A673 (cell line): ENCODE measurements around the gene CDC42SE2. TPM values are rescaled to one million over a fixed set of nuclear protein-coding genes. Genes with fewer than 3 reads are reported as not detected.
"Not testable (repeated sequence)": the region's sequence is repeated elsewhere in the genome, so short reads cannot be mapped to it uniquely, and the experiment has no call there.

Source experiments
- BruUV-seq: library from RNA; stranded (reverse); fragments of 400-500 nt; replicated peaks from 2 replicates; lab custom pipeline; 2021; lab: Mats Ljungman, UMichigan
- CTCF ChIA-PET: fragments of 300-600 bp; sonication (Branson Sonifier 250); formaldehyde crosslinking; loops from one replicate; lab custom pipeline; 2022; ENCODE audit warnings: antibody characterized with exemption; lab: Charles Lee
- POLR2A ChIA-PET: fragments of 300-600 bp; sonication (Branson Sonifier 250); formaldehyde crosslinking; loops from one replicate; lab custom pipeline; 2022; ENCODE audit warnings: antibody characterized with exemption; ENCODE audit not compliant: low non-redundant PET; lab: Charles Lee
- DNase-seq: peaks from one replicate; pipeline ENCODE4 v3.0.0-alpha.2; 2015; ENCODE audit warnings: low spot score
- H3K27ac ChIP-seq: fragments of 200-600 bp; sonication (generic); 2 replicates; pipeline ENCODE4 v1.5.1; 2016; ENCODE audit warnings: mixed run types, low read depth, mild to moderate bottlenecking, mixed read lengths, antibody characterized with exemption, low read length; ENCODE audit not compliant: poor library complexity, severe bottlenecking
- H3K27me3 ChIP-seq: fragments of 200-600 bp; sonication (generic); replicated peaks from 2 replicates; pipeline ENCODE4 v1.6.1; 2017; ENCODE audit warnings: mixed run types, low read depth, mild to moderate bottlenecking, mixed read lengths, antibody characterized with exemption, low read length; ENCODE audit not compliant: insufficient read depth, poor library complexity
- H3K36me3 ChIP-seq: fragments of 200-600 bp; sonication (generic); 2 replicates; pipeline ENCODE4 v1.6.1; 2016; ENCODE audit warnings: mixed run types, mild to moderate bottlenecking, mixed read lengths, antibody characterized with exemption, low read length; ENCODE audit not compliant: insufficient read depth, poor library complexity, severe bottlenecking
- H3K4me1 ChIP-seq: fragments of 200-600 bp; sonication (generic); 2 replicates; pipeline ENCODE4 v1.6.1; 2017; ENCODE audit warnings: mixed run types, mild to moderate bottlenecking, mixed read lengths, antibody characterized with exemption, low read length; ENCODE audit not compliant: insufficient read depth, poor library complexity, severe bottlenecking
- H3K4me3 ChIP-seq: fragments of 200-600 bp; sonication (generic); 2 replicates; pipeline ENCODE4 v1.5.1; 2016; ENCODE audit warnings: low read depth, mixed run types, mild to moderate bottlenecking, mixed read lengths, low read length; ENCODE audit not compliant: poor library complexity, severe bottlenecking
- H3K9me3 ChIP-seq: fragments of 200-600 bp; sonication (generic); 2 replicates; pipeline ENCODE4 v1.6.1; 2016; ENCODE audit warnings: mixed run types, low read depth, mild to moderate bottlenecking, mixed read lengths, antibody characterized with exemption, low read length; ENCODE audit not compliant: poor library complexity, severe bottlenecking
- EZH2 ChIP-seq: fragments of 200-600 bp; sonication (generic); IDR thresholded peaks from 2 replicates; pipeline ENCODE4 v1.6.1; 2017; ENCODE audit warnings: borderline replicate concordance, low read depth, mild to moderate bottlenecking, mixed read lengths, antibody characterized with exemption, low read length; ENCODE audit not compliant: poor library complexity, severe bottlenecking
- intact Hi-C: fragments of 100-400 bp; cut with micrococcal nuclease; formaldehyde crosslinking; loops from one replicate; pipeline ENCODE4 v1.10.0; 2022; ENCODE audit not compliant: unreplicated experiment
- total RNA-seq: library from RNA; stranded (reverse); gene quantifications from 2 replicates; pipeline ENCODE4 v1.2.3, GENCODE V29; 2021
- TF ChIP-seq, protein P1 (sequence below): fragments of 300-800, 200-600 bp; sonication (generic); conservative IDR thresholded peaks from 2 replicates; pipeline ENCODE4 v1.5.1; 2017; ENCODE audit warnings: low read depth, mild to moderate bottlenecking, antibody characterized with exemption, low read length, moderate library complexity, mixed read lengths

Gene CDC42SE2
- total RNA-seq, 1 experiment from 2014 or later: 25.5 TPM

DNA sequence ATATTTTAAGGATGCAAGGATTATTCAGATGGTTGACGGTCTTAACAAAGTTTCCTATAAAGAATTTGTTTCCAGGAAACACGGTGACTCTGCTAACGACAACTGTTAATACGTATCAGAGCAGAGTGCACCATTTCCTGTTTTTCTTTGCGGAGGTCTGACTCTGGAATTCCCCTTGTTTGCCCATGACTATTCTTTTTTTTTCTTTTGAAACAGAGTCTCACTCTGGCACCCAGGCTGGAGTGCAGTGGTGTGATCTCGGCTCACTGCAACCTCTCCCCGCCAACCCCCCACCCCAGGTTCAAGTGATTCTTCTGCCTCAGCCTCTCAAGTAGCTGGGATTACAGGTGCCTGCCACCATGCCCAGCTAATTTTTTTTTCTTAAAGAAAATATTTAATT, 115.9 kb downstream of the CDC42SE2 start:
- no peak overlapping the region for H3K4me3 ChIP-seq
- no peaks in the 10 kb centered on the region for H3K9me3 ChIP-seq
- ChIA-PET CTCF (no interaction called here), POLR2A (no interaction called here)
- DNase-seq: peak; percentile 58
- intact Hi-C loops: no loop called here
- no peaks in the 10 kb centered on the region for H3K27me3 ChIP-seq
- peaks cover 44% of the 10 kb centered on the region for H3K4me1 ChIP-seq
- peak overlapping the region; percentile 55 for H3K27ac ChIP-seq
- BruUV-seq: no TSS peak
- no peaks in the 10 kb centered on the region for H3K36me3 ChIP-seq
- TF ChIP-seq, protein P1, sequence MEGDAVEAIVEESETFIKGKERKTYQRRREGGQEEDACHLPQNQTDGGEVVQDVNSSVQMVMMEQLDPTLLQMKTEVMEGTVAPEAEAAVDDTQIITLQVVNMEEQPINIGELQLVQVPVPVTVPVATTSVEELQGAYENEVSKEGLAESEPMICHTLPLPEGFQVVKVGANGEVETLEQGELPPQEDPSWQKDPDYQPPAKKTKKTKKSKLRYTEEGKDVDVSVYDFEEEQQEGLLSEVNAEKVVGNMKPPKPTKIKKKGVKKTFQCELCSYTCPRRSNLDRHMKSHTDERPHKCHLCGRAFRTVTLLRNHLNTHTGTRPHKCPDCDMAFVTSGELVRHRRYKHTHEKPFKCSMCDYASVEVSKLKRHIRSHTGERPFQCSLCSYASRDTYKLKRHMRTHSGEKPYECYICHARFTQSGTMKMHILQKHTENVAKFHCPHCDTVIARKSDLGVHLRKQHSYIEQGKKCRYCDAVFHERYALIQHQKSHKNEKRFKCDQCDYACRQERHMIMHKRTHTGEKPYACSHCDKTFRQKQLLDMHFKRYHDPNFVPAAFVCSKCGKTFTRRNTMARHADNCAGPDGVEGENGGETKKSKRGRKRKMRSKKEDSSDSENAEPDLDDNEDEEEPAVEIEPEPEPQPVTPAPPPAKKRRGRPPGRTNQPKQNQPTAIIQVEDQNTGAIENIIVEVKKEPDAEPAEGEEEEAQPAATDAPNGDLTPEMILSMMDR: no peak
- no peak for TF ChIP-seq EZH2

DNA sequence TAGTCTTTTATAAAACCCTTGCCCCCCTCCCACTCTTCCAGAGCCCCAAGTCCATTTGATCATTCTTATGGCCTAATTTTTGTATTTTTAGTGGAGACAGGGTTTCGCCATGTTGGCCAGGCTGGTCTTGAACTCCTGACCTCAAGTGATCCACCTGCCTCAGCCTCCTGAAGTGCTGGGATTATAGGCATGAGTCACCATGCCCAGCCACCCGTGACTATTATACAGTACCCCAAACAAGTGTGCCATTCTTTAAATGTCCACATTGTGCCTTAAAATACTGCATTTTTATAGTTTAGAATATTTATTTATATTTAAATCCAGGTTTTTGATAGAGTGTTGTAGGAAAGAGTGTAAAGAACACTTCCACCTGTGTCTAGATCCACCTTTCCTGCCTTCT, 116.4 kb downstream of the CDC42SE2 start:
- DNase-seq, CTCF ChIA-PET, BruUV-seq, H3K9me3 ChIP-seq, H3K4me3 ChIP-seq, POLR2A ChIA-PET, intact Hi-C loops, H3K36me3 ChIP-seq, H3K27me3 ChIP-seq: not testable (repeated sequence)
- peak overlapping the region; percentile 55 for H3K27ac ChIP-seq
- peaks cover 44% of the 10 kb centered on the region for H3K4me1 ChIP-seq

DNA sequence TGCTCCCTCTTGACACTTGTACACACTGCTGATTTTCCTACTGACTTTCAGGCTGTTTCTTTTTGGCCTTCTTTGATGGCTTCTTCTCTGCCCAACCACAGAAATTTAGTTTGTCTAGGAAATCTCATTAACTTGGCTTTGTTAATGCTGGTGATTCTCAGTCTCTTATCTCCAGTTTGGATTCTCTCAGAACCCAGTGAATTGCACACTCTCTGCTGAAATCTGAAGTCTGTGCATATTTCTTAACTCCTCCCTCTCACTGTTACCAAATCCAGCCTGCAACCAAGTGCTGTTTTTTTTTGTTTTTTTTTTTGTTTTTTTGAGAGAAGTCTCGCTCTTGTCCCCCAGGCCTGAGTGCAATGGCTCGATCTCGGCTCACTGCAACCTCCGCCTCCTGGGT, 117.2 kb downstream of the CDC42SE2 start:
- no peak for TF ChIP-seq EZH2
- TF ChIP-seq, protein P1: no peak

DNA sequence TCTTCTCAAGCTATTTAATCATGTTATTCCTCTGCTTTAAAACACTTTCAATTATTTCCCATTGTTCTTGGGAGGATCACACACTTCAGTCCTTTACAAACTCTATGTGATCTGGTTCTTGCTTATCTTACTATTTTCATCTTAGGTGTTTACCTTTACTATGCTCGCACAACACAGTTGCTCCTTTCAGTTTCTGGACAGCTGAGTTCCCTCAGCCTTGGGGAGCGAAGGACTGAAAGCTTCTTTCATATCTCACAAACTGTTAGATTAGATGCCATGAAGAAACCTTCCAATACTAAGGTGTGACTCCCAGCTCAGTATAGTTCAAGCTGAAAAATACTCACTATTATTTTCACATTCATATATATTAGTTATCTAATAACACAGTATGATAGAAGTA, 117.9 kb downstream of the CDC42SE2 start:
- CTCF ChIA-PET: interaction anchor here (0.6 to 1.0 kb wide), 2 partner anchors 270 to 511 kb away, joined by 3 to 5 read pairs; no protein-coding TSS in a partner anchor
- intact Hi-C loops: loop anchor here (1.0 to 2.0 kb wide), 2 partner anchors 117 to 217 kb away; partner anchors contain the start of gene CDC42SE2
- H3K36me3 ChIP-seq: no peaks in the 10 kb centered on the region
- H3K4me3 ChIP-seq: no peak overlapping the region
- TF ChIP-seq EZH2: no peak
- TF ChIP-seq, protein P1: no peak
- H3K9me3 ChIP-seq: no peaks in the 10 kb centered on the region
- no TSS peak for BruUV-seq
- POLR2A ChIA-PET: no interaction called here
- H3K4me1 ChIP-seq: peaks cover 44% of the 10 kb centered on the region
- DNase-seq: no peak
- H3K27me3 ChIP-seq: no peaks in the 10 kb centered on the region
- H3K27ac ChIP-seq: no peak overlapping the region

More for the DNA sequence above, 117.2 kb downstream of the CDC42SE2 start:
- H3K36me3 ChIP-seq: no peaks in the 10 kb centered on the region
- no peak overlapping the region for H3K4me3 ChIP-seq
- POLR2A ChIA-PET: no interaction called here
- peak; percentile 12 for DNase-seq
- H3K4me1 ChIP-seq: peaks cover 44% of the 10 kb centered on the region
- BruUV-seq: no TSS peak
- no peaks in the 10 kb centered on the region for H3K27me3 ChIP-seq
- H3K9me3 ChIP-seq: no peaks in the 10 kb centered on the region
- intact Hi-C loops: no loop called here
- peak overlapping the region; percentile 39 for H3K27ac ChIP-seq
- CTCF ChIA-PET: no interaction called here
